ENCODE data around the gene TNRC6C.

Gene TNRC6C

DNA sequence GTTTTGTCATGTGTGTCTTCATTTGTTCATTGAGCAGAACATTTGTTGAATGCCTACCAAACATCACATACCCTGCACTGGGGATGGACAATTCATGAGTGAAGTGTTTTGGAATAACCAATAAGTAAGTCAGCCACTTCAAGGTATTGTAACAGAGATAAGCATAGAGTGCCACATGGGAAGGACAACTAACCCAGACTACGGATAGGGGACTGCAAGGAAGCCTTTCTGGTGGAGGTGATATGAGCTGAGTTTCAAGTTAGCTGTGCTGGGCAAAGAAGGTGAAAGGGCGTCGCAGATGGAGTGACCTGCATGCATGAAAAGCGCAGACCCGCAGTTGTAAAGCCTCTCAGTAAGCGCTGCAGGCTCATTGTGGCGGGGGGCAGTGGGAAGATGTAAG is 78.8 kb downstream of the TNRC6C start:
- ChIA-PET CTCF (interaction anchor here (0.6 to 3.0 kb wide), 4 partner anchors 8 to 48 kb away, joined by 3 to 14 read pairs (median 4); no protein-coding TSS in a partner anchor), POLR2A (interaction anchor here (1.0 kb wide), 1 partner anchor 79 kb away, joined by 3 read pairs; the partner anchor contains the start of gene TNRC6C)
- H3K27ac ChIP-seq (ENCODE audit: extremely low read depth, low read depth, low read length) = no peak overlapping the region
- H3K4me3 ChIP-seq (ENCODE audit: low read depth, low read length) = no peak overlapping the region
- TF ChIP-seq ZBTB48 (tag by site-specific recombination; IDR thresholded peaks at IDR 0.05) (no peak), ZNF146 (tag by site-specific recombination; IDR thresholded peaks at IDR 0.05) (no peak), ZNF521 (tag by site-specific recombination; IDR thresholded peaks at IDR 0.05) (no peak), ZNF777 (tag by site-specific recombination; IDR thresholded peaks at IDR 0.05; ENCODE audit: borderline replicate concordance) (no peak), GLIS2 (tag by site-specific recombination; IDR thresholded peaks at IDR 0.05) (no peak), SALL2 (tag by site-specific recombination; IDR thresholded peaks at IDR 0.05; ENCODE audit: borderline replicate concordance) (no peak)
- H3K4me1 ChIP-seq (ENCODE audit: control insufficient read depth, insufficient read depth, low read length) = peaks cover 17% of the 10 kb centered on the region; the same call in 1 of the 2 replicates
- peaks cover 22 to 25% of the 10 kb centered on the region in 2 experiments for H3K36me3 ChIP-seq (ENCODE audit: control insufficient read depth in 2 of 2, insufficient read depth in 1 of 2, low read length in 2 of 2)
- no peaks in the 10 kb centered on the region for H3K9me3 ChIP-seq (ENCODE audit: control insufficient read depth, insufficient read depth, low read depth, low read length)

- ChIA-PET POLR2A (no interaction called here), CTCF (interaction anchor here (0.5 to 0.6 kb wide), 3 partner anchors 13 to 32 kb away, joined by 3 to 4 read pairs (median 4); no protein-coding TSS in a partner anchor)
- Histone ChIP-seq H3K36me3 (ENCODE audit: control insufficient read depth in 2 of 2, insufficient read depth in 1 of 2, low read length in 2 of 2) (peaks cover 20 to 21% of the 10 kb centered on the region in 2 experiments), H3K9me3 (ENCODE audit: control insufficient read depth, insufficient read depth, low read depth, low read length) (no peaks in the 10 kb centered on the region), H3K4me3 (ENCODE audit: low read depth, low read length) (no peak overlapping the region), H3K4me1 (ENCODE audit: control insufficient read depth, insufficient read depth, low read length) (peaks cover 17% of the 10 kb centered on the region; the same call in 1 of the 2 replicates), H3K27ac (ENCODE audit: extremely low read depth, low read depth, low read length) (no peak overlapping the region)
- TF ChIP-seq ZNF488 (tag by site-specific recombination; IDR thresholded peaks at IDR 0.05) = no peak
- no peak for TF ChIP-seq ZNF398 (tag by site-specific recombination; IDR thresholded peaks at IDR 0.05)
- TF ChIP-seq ZNF610 (tag by site-specific recombination; IDR thresholded peaks at IDR 0.05; ENCODE audit: borderline replicate concordance) = no peak
- 0 out of 2 replicates have a peak, but pooled peaks have one; percentile 20 for TF ChIP-seq ZBTB17 (tag by site-specific recombination; IDR thresholded peaks at IDR 0.05)
- TF ChIP-seq ZNF664 (tag by site-specific recombination; IDR thresholded peaks at IDR 0.05) = peak; percentile 65; the same call in 1 of the 2 replicates
These were observed 80.3 kb downstream of the TNRC6C start for GRCh38 chr17:78038748-78039288.

DNA sequence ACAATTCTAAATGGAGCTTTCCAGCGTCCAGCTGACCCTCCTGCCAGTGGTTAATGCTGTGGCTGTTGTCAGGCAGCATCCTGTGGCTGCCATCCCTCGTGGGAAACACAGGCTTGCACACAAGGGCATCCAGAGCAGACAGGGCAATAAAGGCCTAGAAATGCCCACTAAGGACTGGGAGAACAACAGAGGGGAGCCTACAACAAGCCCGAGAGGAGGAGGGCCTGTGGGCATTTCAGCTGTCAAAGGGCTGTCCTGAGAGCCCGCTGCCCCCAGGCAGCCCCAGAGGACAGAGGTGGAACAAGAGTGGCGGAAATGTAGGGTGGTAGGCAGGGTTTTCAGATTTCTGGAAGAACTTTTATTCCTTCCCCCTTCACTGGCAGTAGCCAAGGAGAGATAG is 81.1 kb downstream of the TNRC6C start:
- ChIA-PET CTCF (interaction anchor here (0.6 to 0.9 kb wide), 2 partner anchors 33 to 211 kb away, joined by 3 to 4 read pairs; no protein-coding TSS in a partner anchor), POLR2A (no interaction called here)
- Histone ChIP-seq H3K4me3 (ENCODE audit: low read depth, low read length) (no peak overlapping the region), H3K36me3 (ENCODE audit: control insufficient read depth in 2 of 2, insufficient read depth in 1 of 2, low read length in 2 of 2) (peaks cover 15 to 18% of the 10 kb centered on the region in 2 experiments), H3K27ac (ENCODE audit: extremely low read depth, low read depth, low read length) (no peak overlapping the region), H3K4me1 (ENCODE audit: control insufficient read depth, insufficient read depth, low read length) (peaks cover 17% of the 10 kb centered on the region; the same call in 1 of the 2 replicates), H3K9me3 (ENCODE audit: control insufficient read depth, insufficient read depth, low read depth, low read length) (no peaks in the 10 kb centered on the region)
- no peak for TF ChIP-seq ZSCAN16 (tag by site-specific recombination; IDR thresholded peaks at IDR 0.05)
- TF ChIP-seq ZNF791 (tag by site-specific recombination; IDR thresholded peaks at IDR 0.05) = no peak
- no peak for TF ChIP-seq ZFP37 (tag by site-specific recombination; IDR thresholded peaks at IDR 0.05)
- TF ChIP-seq ZNF391 (tag by site-specific recombination; IDR thresholded peaks at IDR 0.05; ENCODE audit: borderline replicate concordance, low read depth) = no peak
- TF ChIP-seq ZNF670 (tag by site-specific recombination; IDR thresholded peaks at IDR 0.05; ENCODE audit: low read depth) = no peak
- no peak for TF ChIP-seq ZNF324 (tag by site-specific recombination; IDR thresholded peaks at IDR 0.05)
- TF ChIP-seq ZNF585B (tag by site-specific recombination; IDR thresholded peaks at IDR 0.05) = no peak
- no peak for TF ChIP-seq HIC1 (tag by site-specific recombination; IDR thresholded peaks at IDR 0.05)
- no peak for TF ChIP-seq ZNF10 (tag by site-specific recombination; IDR thresholded peaks at IDR 0.05)
- no peak for TF ChIP-seq ZNF202 (tag by site-specific recombination; IDR thresholded peaks at IDR 0.05; ENCODE audit: borderline replicate concordance)
- TF ChIP-seq RBAK (tag by site-specific recombination; IDR thresholded peaks at IDR 0.05) = no peak

Measured in HEK293 (cell line).